ENCODE measurements around the gene S100A5.

Gene S100A5

GRCh38 chr1:153538315-153538821 is 2.4 kb downstream of the S100A5 start:
- no peaks in the 10 kb centered on the region for H3K27me3 ChIP-seq (ENCODE audit: insufficient read depth, insufficient read length)
- H3K9me3 ChIP-seq (ENCODE audit: insufficient read depth, low read length): no peaks in the 10 kb centered on the region
- H3K9ac ChIP-seq (ENCODE audit: insufficient read length, low read depth): no peak overlapping the region
- TF ChIP-seq ZNF274 (IDR thresholded peaks at IDR 0.05; ENCODE audit: low read depth, low read length): no peak
- no peak for TF ChIP-seq YY1 (IDR thresholded peaks at IDR 0.05; ENCODE audit: insufficient read depth, insufficient read length)
- TF ChIP-seq SUZ12 (IDR thresholded peaks at IDR 0.05; ENCODE audit: extremely low read depth, insufficient read depth, insufficient read length): no peak
- H3K4me1 ChIP-seq (ENCODE audit: insufficient read depth, insufficient read length): peaks cover 12% of the 10 kb centered on the region
- no peaks in the 10 kb centered on the region for H3K36me3 ChIP-seq (ENCODE audit: insufficient read depth, insufficient read length, low read length)
- no peak overlapping the region for H3K4me3 ChIP-seq (ENCODE audit: insufficient read length, low read depth)
- peak; percentile 65 for DNase-seq (ENCODE audit: low read depth, low spot score)

GRCh38 chr1:153537376-153537730 is 3.4 kb downstream of the S100A5 start:
- TF ChIP-seq YY1 (IDR thresholded peaks at IDR 0.05; ENCODE audit: insufficient read depth, insufficient read length): no peak
- no peak for TF ChIP-seq ZNF274 (IDR thresholded peaks at IDR 0.05; ENCODE audit: low read depth, low read length)
- H3K9ac ChIP-seq (ENCODE audit: insufficient read length, low read depth): no peak overlapping the region
- no peaks in the 10 kb centered on the region for H3K27me3 ChIP-seq (ENCODE audit: insufficient read depth, insufficient read length)
- no peaks in the 10 kb centered on the region for H3K36me3 ChIP-seq (ENCODE audit: insufficient read depth, insufficient read length, low read length)
- peaks cover 13% of the 10 kb centered on the region for H3K4me1 ChIP-seq (ENCODE audit: insufficient read depth, insufficient read length)
- no peak for DNase-seq (ENCODE audit: low read depth, low spot score)
- H3K4me3 ChIP-seq (ENCODE audit: insufficient read length, low read depth): no peak overlapping the region
- no peaks in the 10 kb centered on the region for H3K9me3 ChIP-seq (ENCODE audit: insufficient read depth, low read length)

- Histone ChIP-seq H3K4me1 (ENCODE audit: insufficient read depth, insufficient read length) (peaks cover 13% of the 10 kb centered on the region), H3K4me3 (ENCODE audit: insufficient read length, low read depth) (no peak overlapping the region), H3K9me3 (ENCODE audit: insufficient read depth, low read length) (no peaks in the 10 kb centered on the region), H3K36me3 (ENCODE audit: insufficient read depth, insufficient read length, low read length) (no peaks in the 10 kb centered on the region), H3K27me3 (ENCODE audit: insufficient read depth, insufficient read length) (no peaks in the 10 kb centered on the region), H3K9ac (ENCODE audit: insufficient read length, low read depth) (no peak overlapping the region)
- no peak for DNase-seq (ENCODE audit: low read depth, low spot score)
- TF ChIP-seq YY1 (IDR thresholded peaks at IDR 0.05; ENCODE audit: insufficient read depth, insufficient read length): no peak
Observed at GRCh38 chr1:153536671-153537375, 3.9 kb downstream of the S100A5 start.

GRCh38 chr1:153536012-153536670 is 4.6 kb downstream of the S100A5 start:
- no peaks in the 10 kb centered on the region for H3K27me3 ChIP-seq (ENCODE audit: insufficient read depth, insufficient read length)
- H3K36me3 ChIP-seq (ENCODE audit: insufficient read depth, insufficient read length, low read length): no peaks in the 10 kb centered on the region
- peaks cover 13% of the 10 kb centered on the region for H3K4me1 ChIP-seq (ENCODE audit: insufficient read depth, insufficient read length)
- DNase-seq (ENCODE audit: low read depth, low spot score): no peak
- TF ChIP-seq ZNF274 (IDR thresholded peaks at IDR 0.05; ENCODE audit: low read depth, low read length) (no peak), YY1 (IDR thresholded peaks at IDR 0.05; ENCODE audit: insufficient read depth, insufficient read length) (no peak), SUZ12 (IDR thresholded peaks at IDR 0.05; ENCODE audit: extremely low read depth, insufficient read depth, insufficient read length) (no peak)
- no peak overlapping the region for H3K4me3 ChIP-seq (ENCODE audit: insufficient read length, low read depth)
- H3K9ac ChIP-seq (ENCODE audit: insufficient read length, low read depth): peak overlapping the region; percentile 23
- H3K9me3 ChIP-seq (ENCODE audit: insufficient read depth, low read length): no peaks in the 10 kb centered on the region

DNA sequence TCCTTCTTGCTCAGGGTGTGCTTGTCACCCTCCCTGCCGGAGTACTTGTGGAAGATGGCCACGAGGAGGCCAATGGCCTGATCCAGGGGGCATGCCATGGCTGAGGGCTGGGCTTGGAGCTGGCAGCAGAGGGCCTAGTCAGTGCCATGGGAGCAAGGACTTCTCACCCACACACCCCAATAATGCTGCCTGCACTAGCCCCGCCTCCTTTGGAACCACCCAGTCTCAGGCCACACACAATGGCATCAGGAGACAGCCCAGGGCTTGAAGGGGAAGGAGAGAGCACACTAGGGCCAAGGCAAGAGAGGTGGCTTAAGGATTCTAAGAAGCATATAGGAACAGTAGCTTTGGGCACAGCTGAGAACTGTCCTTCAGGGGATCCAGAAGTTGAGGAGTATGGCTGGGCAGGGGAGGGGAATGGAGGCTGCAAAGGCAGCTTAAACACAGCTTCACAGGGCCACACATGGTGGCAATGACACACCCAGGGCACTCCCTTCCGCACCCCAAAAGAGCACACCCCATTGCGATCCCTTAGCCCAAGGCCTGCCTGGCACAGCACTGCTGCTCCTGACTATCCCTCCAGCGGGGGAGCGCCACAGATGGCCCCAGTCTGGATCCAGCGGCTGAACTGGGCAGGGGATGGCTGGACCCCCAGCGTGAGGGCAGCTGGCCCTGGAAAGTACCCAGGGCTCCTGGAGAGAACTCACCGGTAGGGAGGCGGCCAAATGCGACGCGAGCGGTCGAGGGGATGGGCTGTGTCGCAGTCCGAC is 5.3 kb downstream of the S100A5 start, which contains the start of gene S100A6:
S100A6 (minus strand) TSS at position 750 of the 770 bp plus-strand sequence; CDS start at position 98, 652 bp downstream.
- H3K36me3 ChIP-seq (ENCODE audit: insufficient read depth, insufficient read length, low read length): no peaks in the 10 kb centered on the region
- H3K4me1 ChIP-seq (ENCODE audit: insufficient read depth, insufficient read length): peaks cover 13% of the 10 kb centered on the region
- no peaks in the 10 kb centered on the region for H3K9me3 ChIP-seq (ENCODE audit: insufficient read depth, low read length)
- no peak for DNase-seq (ENCODE audit: low read depth, low spot score)
- peak within 1 kb of the TSS; percentile 23 for H3K9ac ChIP-seq (ENCODE audit: insufficient read length, low read depth)
- TF ChIP-seq SUZ12 (IDR thresholded peaks at IDR 0.05; ENCODE audit: extremely low read depth, insufficient read depth, insufficient read length) (no peak), ZNF274 (IDR thresholded peaks at IDR 0.05; ENCODE audit: low read depth, low read length) (no peak), YY1 (IDR thresholded peaks at IDR 0.05; ENCODE audit: insufficient read depth, insufficient read length) (no peak)
- no peak within 1 kb of the TSS for H3K4me3 ChIP-seq (ENCODE audit: insufficient read length, low read depth)
- no peaks in the 10 kb centered on the region for H3K27me3 ChIP-seq (ENCODE audit: insufficient read depth, insufficient read length)

- no peak for TF ChIP-seq YY1 (IDR thresholded peaks at IDR 0.05; ENCODE audit: insufficient read depth, insufficient read length)
- TF ChIP-seq ZNF274 (IDR thresholded peaks at IDR 0.05; ENCODE audit: low read depth, low read length): no peak
- no peak for TF ChIP-seq SUZ12 (IDR thresholded peaks at IDR 0.05; ENCODE audit: extremely low read depth, insufficient read depth, insufficient read length)
- H3K36me3 ChIP-seq (ENCODE audit: insufficient read depth, insufficient read length, low read length): no peaks in the 10 kb centered on the region
- no peak for DNase-seq (ENCODE audit: low read depth, low spot score)
- no peak overlapping the region for H3K4me3 ChIP-seq (ENCODE audit: insufficient read length, low read depth)
- H3K9me3 ChIP-seq (ENCODE audit: insufficient read depth, low read length): no peaks in the 10 kb centered on the region
- H3K9ac ChIP-seq (ENCODE audit: insufficient read length, low read depth): no peak overlapping the region
- no peaks in the 10 kb centered on the region for H3K27me3 ChIP-seq (ENCODE audit: insufficient read depth, insufficient read length)
- H3K4me1 ChIP-seq (ENCODE audit: insufficient read depth, insufficient read length): peaks cover 13% of the 10 kb centered on the region
Observed at GRCh38 chr1:153534925-153535241, 5.9 kb downstream of the S100A5 start.

Measured in NT2/D1 (cell line).